Progenitor cell of endocrine pancreas (in vitro differentiated cells): ENCODE measurements around the gene LIG1. TPM values are rescaled to one million over a fixed set of nuclear protein-coding genes. Genes with fewer than 3 reads are reported as not detected.
A peak's percentile ranks its signal among the peaks of the same experiment; 100 is the strongest.
"Not testable (repeated sequence)": the region's sequence is repeated elsewhere in the genome, so short reads cannot be mapped to it uniquely, and the experiment has no call there.

Experiments
- DNase-seq: peaks from one replicate; pipeline ENCODE4 v3.0.0; 2021; ENCODE audit warnings: low spot score; ENCODE audit not compliant: unreplicated experiment
- H3K27ac Mint-ChIP-seq: 2 replicates; pipeline ENCODE4 v1.8.0; 2021; ENCODE audit warnings: mild to moderate bottlenecking, moderate library complexity, mixed read lengths
- H3K27me3 Mint-ChIP-seq: 2 replicates; pipeline ENCODE4 v1.8.0; 2021; ENCODE audit warnings: mixed read lengths
- H3K36me3 Mint-ChIP-seq: 2 replicates; pipeline ENCODE4 v1.8.0; 2022; ENCODE audit warnings: mixed read lengths; ENCODE audit not compliant: insufficient read depth
- H3K4me1 Mint-ChIP-seq: 2 replicates; pipeline ENCODE4 v1.8.0; 2021; ENCODE audit warnings: low read depth, mixed read lengths
- H3K4me3 Mint-ChIP-seq: 2 replicates; pipeline ENCODE4 v1.8.0; 2021; ENCODE audit warnings: low read depth, mild to moderate bottlenecking, moderate library complexity, mixed read lengths
- H3K9me3 Mint-ChIP-seq: 2 replicates; pipeline ENCODE4 v1.8.0; 2021; ENCODE audit warnings: low read depth, mixed read lengths
- total RNA-seq: library from RNA; stranded (reverse); gene quantifications from 2 replicates; pipeline ENCODE4 v1.2.1, GENCODE V29; 2021
- TF ChIP-seq, protein P1 (sequence below): fragments of 200-600 bp; sonication (generic); IDR thresholded peaks from one replicate; pipeline ENCODE4 v1.5.0; 2021; ENCODE audit warnings: antibody characterized with exemption, mild to moderate bottlenecking; ENCODE audit not compliant: unreplicated experiment

LIG1 gene
- total RNA-seq, 1 donor from 2014 or later: 90.4 TPM

DNA sequence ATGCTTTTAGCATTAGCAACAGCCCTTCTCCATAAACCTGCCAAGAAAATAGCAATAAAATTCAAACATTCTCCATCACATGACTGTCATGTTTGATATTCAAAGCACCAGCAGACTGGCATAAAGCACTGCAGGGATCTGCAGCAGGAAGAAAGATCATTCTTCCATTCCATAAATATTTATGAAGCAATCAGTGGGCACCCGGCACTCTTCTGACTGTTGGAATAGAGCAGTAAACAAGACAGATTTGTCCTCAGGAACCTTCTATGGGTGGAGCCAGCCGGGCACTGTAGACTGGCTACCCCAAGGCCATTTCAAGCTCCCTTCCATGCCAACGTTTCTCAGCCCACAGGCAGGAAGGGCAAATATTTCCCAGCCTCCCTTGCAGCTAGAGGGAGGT lies 85.1 kb downstream of the LIG1 start:
- TF ChIP-seq, protein P1, sequence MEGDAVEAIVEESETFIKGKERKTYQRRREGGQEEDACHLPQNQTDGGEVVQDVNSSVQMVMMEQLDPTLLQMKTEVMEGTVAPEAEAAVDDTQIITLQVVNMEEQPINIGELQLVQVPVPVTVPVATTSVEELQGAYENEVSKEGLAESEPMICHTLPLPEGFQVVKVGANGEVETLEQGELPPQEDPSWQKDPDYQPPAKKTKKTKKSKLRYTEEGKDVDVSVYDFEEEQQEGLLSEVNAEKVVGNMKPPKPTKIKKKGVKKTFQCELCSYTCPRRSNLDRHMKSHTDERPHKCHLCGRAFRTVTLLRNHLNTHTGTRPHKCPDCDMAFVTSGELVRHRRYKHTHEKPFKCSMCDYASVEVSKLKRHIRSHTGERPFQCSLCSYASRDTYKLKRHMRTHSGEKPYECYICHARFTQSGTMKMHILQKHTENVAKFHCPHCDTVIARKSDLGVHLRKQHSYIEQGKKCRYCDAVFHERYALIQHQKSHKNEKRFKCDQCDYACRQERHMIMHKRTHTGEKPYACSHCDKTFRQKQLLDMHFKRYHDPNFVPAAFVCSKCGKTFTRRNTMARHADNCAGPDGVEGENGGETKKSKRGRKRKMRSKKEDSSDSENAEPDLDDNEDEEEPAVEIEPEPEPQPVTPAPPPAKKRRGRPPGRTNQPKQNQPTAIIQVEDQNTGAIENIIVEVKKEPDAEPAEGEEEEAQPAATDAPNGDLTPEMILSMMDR: no peak
- H3K4me3 Mint-ChIP-seq: no peak overlapping the region
- H3K27ac Mint-ChIP-seq: no peak overlapping the region
- peaks cover 3% of the 10 kb centered on the region for H3K27me3 Mint-ChIP-seq
- H3K36me3 Mint-ChIP-seq: no peaks in the 10 kb centered on the region
- DNase-seq: no peak
- peaks cover under 1% of the 10 kb centered on the region for H3K9me3 Mint-ChIP-seq
- no peaks in the 10 kb centered on the region for H3K4me1 Mint-ChIP-seq

DNA sequence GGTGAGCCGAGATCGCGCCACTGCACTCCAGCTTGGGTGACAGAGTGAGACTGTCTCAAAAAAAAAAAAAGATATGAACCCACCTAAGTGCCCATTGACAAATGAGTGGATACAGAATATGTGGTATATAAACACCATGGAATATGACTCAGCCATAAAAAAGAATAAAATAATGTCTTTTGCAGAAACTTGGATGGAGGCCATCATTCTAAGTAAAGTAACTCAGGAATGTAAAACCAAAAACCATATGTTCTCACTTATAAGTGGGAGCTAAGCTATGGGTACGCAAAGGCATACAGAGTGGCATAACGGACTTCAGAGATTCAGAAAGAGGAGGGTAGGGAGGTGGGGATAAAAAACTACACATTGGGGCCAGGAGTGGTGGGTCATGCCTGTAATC lies 89.0 kb downstream of the LIG1 start:
- DNase-seq: no peak
- Mint-ChIP-seq H3K4me3 (no peak overlapping the region), H3K27me3 (peaks cover 6% of the 10 kb centered on the region), H3K36me3 (no peaks in the 10 kb centered on the region), H3K4me1 (peaks cover 1% of the 10 kb centered on the region), H3K9me3 (peaks cover 3% of the 10 kb centered on the region), H3K27ac (no peak overlapping the region)
- TF ChIP-seq, protein P1: no peak

DNA sequence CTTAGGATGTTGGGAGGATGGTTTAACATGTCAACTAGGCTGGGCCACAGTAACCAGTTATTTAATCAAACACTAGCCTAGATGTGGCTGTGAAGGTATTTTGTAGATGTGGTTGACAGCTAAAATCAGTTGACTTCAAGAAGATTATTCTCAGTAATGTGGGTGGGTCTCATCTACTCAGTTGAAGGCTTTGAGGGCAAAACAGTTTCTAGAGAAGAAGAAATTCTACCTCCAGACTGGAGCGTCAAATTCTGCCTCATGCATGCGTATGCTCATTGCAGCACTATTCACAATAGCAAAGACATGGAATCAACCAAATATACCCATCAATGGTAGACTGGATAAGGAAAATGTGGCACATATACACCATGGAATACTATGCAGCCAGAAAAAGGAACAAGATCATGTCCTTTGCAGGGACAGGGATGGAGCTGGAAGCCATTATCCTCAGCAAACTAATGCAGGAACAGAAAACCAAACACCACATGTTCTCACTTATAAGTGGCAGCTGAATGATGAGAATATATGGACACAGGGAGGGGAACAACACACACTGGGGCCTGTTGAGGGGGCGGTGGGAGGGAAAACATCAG lies 99.9 kb downstream of the LIG1 start:
- not testable (repeated sequence) for H3K36me3 Mint-ChIP-seq, H3K27ac Mint-ChIP-seq, H3K4me1 Mint-ChIP-seq, H3K9me3 Mint-ChIP-seq, DNase-seq, H3K4me3 Mint-ChIP-seq
- H3K27me3 Mint-ChIP-seq: peaks cover 12% of the 10 kb centered on the region

DNA sequence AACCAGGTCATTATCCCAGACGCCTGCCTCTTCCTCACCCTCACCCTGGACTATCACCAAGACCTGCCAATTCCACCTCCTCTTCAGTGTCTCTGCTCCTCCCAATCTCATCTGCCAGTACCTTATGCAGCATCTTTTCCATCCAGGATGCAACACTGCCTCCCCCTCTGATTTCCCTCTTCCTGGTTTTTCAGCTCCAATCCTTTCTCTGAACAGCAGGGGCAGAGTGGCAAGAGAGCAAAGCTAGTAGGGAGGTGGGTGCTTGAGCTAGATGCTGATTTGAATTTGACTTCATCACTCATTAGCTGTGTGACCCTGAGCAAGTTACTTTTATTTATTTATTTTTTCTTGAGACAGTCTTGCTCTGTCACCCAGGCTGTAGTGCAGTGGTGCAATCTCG lies 100.7 kb downstream of the LIG1 start:
- Mint-ChIP-seq H3K9me3 (peaks cover 3% of the 10 kb centered on the region), H3K36me3 (no peaks in the 10 kb centered on the region), H3K4me1 (no peaks in the 10 kb centered on the region), H3K4me3 (no peak overlapping the region), H3K27me3 (peaks cover 12% of the 10 kb centered on the region), H3K27ac (no peak overlapping the region)
- DNase-seq: no peak
- TF ChIP-seq, protein P1: peak; percentile 14

Other genes with a start within 250 kb of the LIG1 start
- not detected in 2 replicates for gene BSPH1, start 178.2 kb downstream of the LIG1 start, total RNA-seq
- not detected in 2 replicates for gene ELSPBP1, start 175.7 kb downstream of the LIG1 start, total RNA-seq
- not detected in 2 replicates for gene CABP5, start 126.3 kb downstream of the LIG1 start, total RNA-seq
- gene PLA2G4C, start 59.5 kb downstream of the LIG1 start, total RNA-seq: 0.26 and 0.93 TPM in 2 replicates
- 10.3 and 11.8 TPM in 2 replicates for gene ZSWIM9, start 336 bp upstream of the LIG1 start, total RNA-seq
- gene CARD8, start 85.6 kb upstream of the LIG1 start, total RNA-seq: 60.9 and 64.6 TPM in 2 replicates
- 7.4 and 7.9 TPM in 2 replicates for gene ZNF114, start 99.7 kb upstream of the LIG1 start, total RNA-seq
- gene EMP3, start 155.2 kb upstream of the LIG1 start, total RNA-seq: 2.9 and 3.8 TPM in 2 replicates
- 9.5 and 10.3 TPM in 2 replicates for gene TMEM143, start 193.6 kb upstream of the LIG1 start, total RNA-seq
- gene SYNGR4, start 194.0 kb upstream of the LIG1 start, total RNA-seq: not detected in 2 replicates
- gene KDELR1, start 221.2 kb upstream of the LIG1 start, total RNA-seq: 207 and 213 TPM in 2 replicates
- gene GRIN2D, start 223.3 kb upstream of the LIG1 start, total RNA-seq: 0.22 and 0.34 TPM in 2 replicates